GM21528 (cell line): ENCODE data around the gene LCE1A.

Experiments
- ATAC-seq: cut with Tn5 transposase; IDR thresholded peaks from one replicate; pipeline ENCODE4 v1.9.1; 2021; ENCODE audit warnings: mild to moderate bottlenecking, moderate library complexity; ENCODE audit not compliant: unreplicated experiment, low FRiP score

The LCE1A gene

GRCh38 chr1:152869808-152870419, 42.6 kb downstream of the LCE1A start:
- no peak for ATAC-seq

GRCh38 chr1:152870831-152871730, 43.8 kb downstream of the LCE1A start:
- no peak for ATAC-seq

GRCh38 chr1:152871731-152872126, 44.5 kb downstream of the LCE1A start:
- no peak for ATAC-seq

- ATAC-seq, result no peak
Measured at GRCh38 chr1:152873495-152873894, 46.2 kb downstream of the LCE1A start.

- no peak for ATAC-seq
Measured at GRCh38 chr1:152876827-152877226, 49.6 kb downstream of the LCE1A start.
